SK-N-SH (cell line): ENCODE measurements around the gene UGP2. TPM values are rescaled to one million over a fixed set of nuclear protein-coding genes. Genes with fewer than 3 reads are reported as not detected.
"Not testable (repeated sequence)": the region's sequence is repeated elsewhere in the genome, so short reads cannot be mapped to it uniquely, and the experiment has no call there.

Source experiments
- CTCF ChIA-PET: fragments of 300-600, 350-600 bp; formaldehyde crosslinking; extraction: SDS; loops from one replicate; lab custom pipeline; 2021; lab: Yijun Ruan, JAX
- POLR2A ChIA-PET: fragments of 350-600 bp; sonication (Branson Sonifier 250); formaldehyde crosslinking; extraction: SDS; loops from one replicate; lab custom pipeline; 2020; ENCODE audit warnings: antibody characterized with exemption, inconsistent platforms; lab: Yijun Ruan, JAX
- DNase-seq: peaks from one replicate; pipeline ENCODE4 v3.0.0; 2012
- H2AFZ ChIP-seq: fragments of 200-600 bp; sonication (generic); 2 replicates; pipeline ENCODE4 v1.8.1; 2016; ENCODE audit warnings: antibody characterized with exemption, mild to moderate bottlenecking, low read depth
- H3F3A ChIP-seq: fragments of 200-600 bp; sonication (generic); replicated peaks from 2 replicates; pipeline ENCODE3; 2016; ENCODE audit warnings: antibody characterized with exemption, mild to moderate bottlenecking; ENCODE audit not compliant: insufficient read depth
- H3K27ac ChIP-seq, 2 experiments: fragments of 200-500 bp in 1 of 2; fragments of 200-600 bp in 1 of 2; sonication (Bioruptor generic) in 1 of 2; sonication (generic), shearing (Covaris generic) in 1 of 2; 2 replicates each; pipeline versions ENCODE4 v1.5.1 to v1.6.1; 2014 to 2016; ENCODE audit warnings: low read depth in 2 of 2, inconsistent platforms in 1 of 2, low read length in 1 of 2, mild to moderate bottlenecking in 1 of 2, mixed read lengths in 1 of 2
- H3K27me3 ChIP-seq: fragments of 200-600 bp; sonication (generic), shearing (Covaris generic); 2 replicates; pipeline ENCODE4 v1.6.1; 2016; ENCODE audit warnings: mixed run types; ENCODE audit not compliant: insufficient read depth
- H3K36me3 ChIP-seq, 2 experiments: fragments of 200-500 bp in 1 of 2; fragments of 200-600 bp in 1 of 2; sonication (Bioruptor generic) in 1 of 2; sonication (generic) in 1 of 2; replicated peaks in 1 of 2; 2 replicates each; pipeline versions ENCODE3 to v1.5.1; 2014 to 2016; ENCODE audit warnings: low read length in 1 of 2, mild to moderate bottlenecking in 1 of 2; ENCODE audit not compliant: insufficient read depth in 2 of 2, control insufficient read depth in 1 of 2
- H3K4me1 ChIP-seq, 2 experiments: fragments of 200-500 bp in 1 of 2; fragments of 200-600 bp in 1 of 2; sonication (Bioruptor generic) in 1 of 2; sonication (generic), shearing (Covaris generic) in 1 of 2; 2 replicates each; pipeline versions ENCODE4 v1.5.1 to v1.6.1; 2014 to 2016; ENCODE audit warnings: low read depth in 1 of 2, low read length in 1 of 2, mixed run types in 1 of 2; ENCODE audit not compliant: insufficient read depth in 2 of 2, control insufficient read depth in 1 of 2
- H3K4me2 ChIP-seq: fragments of 200-600 bp; sonication (generic), shearing (Covaris generic); 2 replicates; pipeline ENCODE4 v1.6.1; 2017; ENCODE audit warnings: mixed run types
- H3K4me3 ChIP-seq, 2 experiments: fragments of 200-500 bp in 1 of 2; fragments of 200-600 bp in 1 of 2; sonication (Bioruptor generic) in 1 of 2; sonication (generic), shearing (Covaris generic) in 1 of 2; 2 replicates each; pipeline versions ENCODE4 v1.5.1 to v1.8.1; 2014 to 2016; ENCODE audit warnings: low read depth in 2 of 2, inconsistent platforms in 1 of 2, low read length in 1 of 2, mild to moderate bottlenecking in 1 of 2, mixed read lengths in 1 of 2, moderate library complexity in 1 of 2
- H3K79me2 ChIP-seq: fragments of 200-600 bp; sonication (generic); 2 replicates; pipeline ENCODE4 v1.8.1; 2017; ENCODE audit warnings: mild to moderate bottlenecking; ENCODE audit not compliant: insufficient read depth
- H3K9ac ChIP-seq: fragments of 200-600 bp; sonication (generic); 2 replicates; pipeline ENCODE4 v1.6.1; 2017; ENCODE audit warnings: mixed run types
- H3K9me2 ChIP-seq: fragments of 200-600 bp; sonication (generic); 2 replicates; pipeline ENCODE4 v1.6.1; 2017; ENCODE audit warnings: mixed run types
- H3K9me3 ChIP-seq: fragments of 200-600 bp; sonication (generic); 2 replicates; pipeline ENCODE4 v1.6.1; 2017; ENCODE audit warnings: mixed run types, mild to moderate bottlenecking, moderate library complexity
- H4K20me1 ChIP-seq: fragments of 200-600 bp; sonication (generic); 2 replicates; pipeline ENCODE4 v1.6.1; 2017; ENCODE audit warnings: mild to moderate bottlenecking, mixed run types; ENCODE audit not compliant: insufficient read depth
- CTCF ChIP-seq: fragments of 200-600 bp; sonication (generic); IDR thresholded peaks from 2 replicates; pipeline ENCODE4 v1.6.1; 2017; ENCODE audit warnings: antibody characterized with exemption, mild to moderate bottlenecking, moderate library complexity
- FOXM1 ChIP-seq: IDR thresholded peaks from 2 replicates; pipeline ENCODE4 v1.4.0; 2012; ENCODE audit warnings: low read depth, mild to moderate bottlenecking
- NRF1 ChIP-seq: IDR thresholded peaks from 2 replicates; pipeline ENCODE4 v1.6.1; 2012; ENCODE audit warnings: low read depth, mild to moderate bottlenecking, low read length
- RXRA ChIP-seq: IDR thresholded peaks from 2 replicates; pipeline ENCODE4 v1.4.0; 2012; ENCODE audit warnings: low read depth, mild to moderate bottlenecking, borderline replicate concordance
- SIN3A ChIP-seq: IDR thresholded peaks from 2 replicates; pipeline ENCODE4 v1.6.1; 2012; ENCODE audit warnings: low read depth, mild to moderate bottlenecking, low read length, moderate library complexity, borderline replicate concordance
- WGBS: methylation state at CpG from one replicate; pipeline ENCODE4 v1.1.6; 2017; ENCODE audit warnings: low lambda C conversion rate; 5-methylcytosine and 5-hydroxymethylcytosine counted together
- polyA plus RNA-seq, 3 experiments: library from polyadenylated mRNA; depleted of rRNA; stranded (reverse); fragments of >200 nt; gene quantifications; 2 replicates each; pipeline ENCODE4 v1.2.3, GENCODE V29; 2012
- TF ChIP-seq, protein P1 (sequence below): IDR thresholded peaks from 2 replicates; pipeline ENCODE4; 2012

UGP2 gene
- polyA plus RNA-seq, 1 of the 3 experiments (the other 2 are of a cell fraction), result 30.1 TPM

- TF ChIP-seq CTCF (no peak), SIN3A (no peak), RXRA (no peak), FOXM1 (no peak), NRF1 (no peak)
- TF ChIP-seq, protein P1, sequence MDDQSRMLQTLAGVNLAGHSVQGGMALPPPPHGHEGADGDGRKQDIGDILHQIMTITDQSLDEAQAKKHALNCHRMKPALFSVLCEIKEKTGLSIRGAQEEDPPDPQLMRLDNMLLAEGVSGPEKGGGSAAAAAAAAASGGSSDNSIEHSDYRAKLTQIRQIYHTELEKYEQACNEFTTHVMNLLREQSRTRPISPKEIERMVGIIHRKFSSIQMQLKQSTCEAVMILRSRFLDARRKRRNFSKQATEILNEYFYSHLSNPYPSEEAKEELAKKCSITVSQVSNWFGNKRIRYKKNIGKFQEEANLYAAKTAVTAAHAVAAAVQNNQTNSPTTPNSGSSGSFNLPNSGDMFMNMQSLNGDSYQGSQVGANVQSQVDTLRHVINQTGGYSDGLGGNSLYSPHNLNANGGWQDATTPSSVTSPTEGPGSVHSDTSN, result no peak
- Histone ChIP-seq H3K79me2 (no peaks in the 10 kb centered on the region), H3K27me3 (no peaks in the 10 kb centered on the region), H3K36me3 (no peaks in the 10 kb centered on the region), H3K9me3 (no peaks in the 10 kb centered on the region), H3F3A (no peaks in the 10 kb centered on the region), H3K9ac (no peak overlapping the region), H3K4me1 (no peaks in the 10 kb centered on the region), H4K20me1 (no peaks in the 10 kb centered on the region), H3K4me3 (no peak overlapping the region), H3K9me2 (no peaks in the 10 kb centered on the region), H3K27ac (no peak overlapping the region), H2AFZ (no peak overlapping the region), H3K4me2 (no peak overlapping the region)
- DNase-seq, result no peak
- POLR2A ChIA-PET, result no interaction called here
- CTCF ChIA-PET, result interaction anchor here (1.1 kb wide), 1 partner anchor 106 kb away, joined by 3 read pairs; no protein-coding TSS in a partner anchor
Observed at GRCh38 chr2:63805412-63805811, 36.3 kb upstream of the UGP2 start.

GRCh38 chr2:63808036-63808435 is 33.7 kb upstream of the UGP2 start:
- H3K9me3 ChIP-seq, H3K4me2 ChIP-seq, H3K4me3 ChIP-seq, H4K20me1 ChIP-seq, H3F3A ChIP-seq, POLR2A ChIA-PET, H3K36me3 ChIP-seq, CTCF ChIA-PET, H3K4me1 ChIP-seq, H3K27ac ChIP-seq, H3K9me2 ChIP-seq, H3K9ac ChIP-seq, H3K27me3 ChIP-seq, DNase-seq, H2AFZ ChIP-seq, H3K79me2 ChIP-seq: not testable (repeated sequence)
- WGBS, result 92% methylated on average over 4 of the region's 6 CpGs

- H3K27ac ChIP-seq, H3F3A ChIP-seq, CTCF ChIA-PET, H3K27me3 ChIP-seq, H2AFZ ChIP-seq, H3K79me2 ChIP-seq, H3K4me3 ChIP-seq, H3K4me1 ChIP-seq, H3K36me3 ChIP-seq, H3K9me3 ChIP-seq, H3K9me2 ChIP-seq, POLR2A ChIA-PET, H3K4me2 ChIP-seq, DNase-seq, H4K20me1 ChIP-seq, H3K9ac ChIP-seq: not testable (repeated sequence)
- WGBS, result 100% methylated on average over 1 of the region's 29 CpGs
Observed at GRCh38 chr2:63808911-63809310, 32.8 kb upstream of the UGP2 start.
